K562 (cell line): ENCODE measurements around the gene NCF2.

Experiments
- CEBPB ChIP-seq: fragments of 450-650 bp; IDR thresholded peaks from 2 replicates; pipeline ENCODE4 v1.6.1; 2016; ENCODE audit warnings: missing genetic modification characterization, missing compliant biosample characterization
- CTCF ChIP-seq, 3 experiments: IDR thresholded peaks in 2 of 3; conservative IDR thresholded peaks in 1 of 3; 2 replicates each; pipeline ENCODE4 v1.5.1; 2011 to 2012; ENCODE audit warnings: low read length in 3 of 3, mild to moderate bottlenecking in 3 of 3, control low read depth in 2 of 3, improper control_type of control experiment in 1 of 3, inconsistent platforms in 1 of 3, low read depth in 1 of 3, mixed read lengths in 1 of 3, moderate library complexity in 1 of 3; ENCODE audit not compliant: insufficient read depth in 2 of 3

- TF ChIP-seq CTCF (IDR thresholded peaks at IDR 0.05 in 2 of 3, conservative IDR thresholded peaks at IDR 0.05 in 1 of 3; ENCODE audit: insufficient read depth in 2 of 3, low read depth in 1 of 3, low read length in 3 of 3) (no peak), CEBPB (no peak)
These were observed 2.5 kb upstream of the NCF2 start for GRCh38 chr1:183592733-183593132.
